CD4-positive, alpha-beta T cell treated with Interleukin-12 subunit alpha and Interleukin-12 subunit beta, for 1 hour (primary cell): ENCODE data around the gene WDR35.
A peak's percentile ranks its signal among the peaks of the same experiment; 100 is the strongest.
"Not testable (repeated sequence)": the region's sequence is repeated elsewhere in the genome, so short reads cannot be mapped to it uniquely, and the experiment has no call there.

Source experiments
- DNase-seq: peaks from one replicate; pipeline ENCODE4 v3.0.0-alpha.2; 2020

Gene WDR35

DNA sequence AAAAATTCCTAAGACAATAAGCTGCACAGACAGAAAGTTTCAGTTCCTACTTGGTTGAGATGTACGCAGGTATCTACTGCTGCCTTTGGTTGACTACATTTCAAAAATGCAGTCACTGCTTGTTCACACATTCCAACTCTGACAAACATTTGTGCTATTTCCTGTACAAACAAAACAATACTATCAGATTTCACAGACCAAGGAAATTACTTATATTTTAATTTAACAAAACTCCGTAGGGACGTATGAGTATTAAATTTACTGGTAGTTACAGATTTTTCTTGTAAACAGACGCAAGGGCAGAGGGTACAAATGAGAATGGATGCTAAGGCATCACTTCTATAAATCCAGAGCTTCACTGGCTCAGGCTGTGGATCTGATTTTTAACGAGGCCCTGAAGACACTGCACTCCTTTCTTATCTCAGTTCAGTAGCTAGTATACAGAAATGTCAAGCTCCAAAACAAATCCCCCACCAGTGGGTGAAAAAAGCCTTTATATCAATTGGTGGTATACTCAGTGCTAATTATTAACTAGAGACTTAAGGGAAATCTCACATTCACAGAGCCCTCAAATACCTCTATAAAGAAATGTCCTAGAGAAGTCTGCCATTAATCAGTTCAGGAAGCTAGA lies 56.4 kb downstream of the WDR35 start:
- no peak for DNase-seq

DNA sequence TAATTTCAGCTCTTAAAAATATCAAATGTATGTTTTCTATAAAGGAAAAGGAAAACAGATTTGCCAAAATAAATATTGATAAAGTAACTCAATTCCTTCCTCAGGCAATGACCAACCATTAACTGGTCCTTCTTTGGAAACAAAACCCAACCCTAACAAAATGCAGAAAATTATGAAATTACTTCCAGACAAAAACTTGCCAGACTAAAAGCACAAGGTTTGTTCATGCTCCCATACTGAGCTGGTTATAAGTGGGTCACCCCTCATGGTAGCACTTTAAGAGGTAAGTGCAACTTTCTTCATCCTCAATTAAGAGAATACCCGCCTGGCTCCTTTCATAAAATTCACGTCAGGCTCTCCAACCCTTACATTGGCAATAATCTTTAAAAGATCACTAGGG lies 57.0 kb downstream of the WDR35 start:
- DNase-seq: no peak

GRCh38 chr2:19929226-19929625 lies 60.7 kb downstream of the WDR35 start:
- no peak for DNase-seq

DNA sequence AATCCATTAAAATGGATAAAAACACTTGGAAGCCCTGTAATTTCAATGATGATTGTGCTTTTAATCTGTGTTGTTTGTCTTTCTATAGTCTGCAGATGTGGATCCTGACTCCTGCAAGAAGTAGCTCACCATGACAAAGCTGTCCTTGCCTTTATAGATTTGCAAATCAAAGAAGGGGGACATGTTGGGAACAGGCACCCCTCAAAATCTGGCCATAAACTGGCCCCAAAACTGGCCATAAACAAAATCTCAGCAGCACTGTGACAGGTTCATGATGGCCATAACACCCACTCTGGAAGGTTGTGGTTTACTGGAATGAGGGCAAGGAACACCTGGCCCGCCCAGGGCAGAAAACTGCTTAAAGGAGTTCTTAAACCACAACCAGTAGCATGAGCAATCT lies 62.1 kb downstream of the WDR35 start:
- DNase-seq: not testable (repeated sequence)

DNA sequence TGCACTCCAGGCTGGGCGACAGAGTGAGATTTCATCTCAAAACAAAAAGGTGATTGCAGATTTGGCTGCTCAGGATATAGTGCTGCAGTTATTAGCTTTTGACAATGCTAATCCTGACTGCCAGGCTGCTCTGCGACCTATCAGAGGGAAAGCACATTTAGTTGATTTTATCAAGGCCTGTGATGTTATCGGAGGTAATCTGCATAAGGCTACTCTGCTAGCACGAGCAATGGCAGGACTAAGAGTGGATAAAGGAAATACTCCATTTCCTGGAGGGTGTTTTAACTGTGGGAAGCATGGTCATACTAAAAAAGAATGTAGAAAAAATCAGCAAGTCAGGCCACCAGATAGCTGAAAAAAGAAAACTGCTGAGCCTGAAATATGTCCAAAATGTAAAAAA lies 65.4 kb downstream of the WDR35 start:
- not testable (repeated sequence) for DNase-seq

DNA sequence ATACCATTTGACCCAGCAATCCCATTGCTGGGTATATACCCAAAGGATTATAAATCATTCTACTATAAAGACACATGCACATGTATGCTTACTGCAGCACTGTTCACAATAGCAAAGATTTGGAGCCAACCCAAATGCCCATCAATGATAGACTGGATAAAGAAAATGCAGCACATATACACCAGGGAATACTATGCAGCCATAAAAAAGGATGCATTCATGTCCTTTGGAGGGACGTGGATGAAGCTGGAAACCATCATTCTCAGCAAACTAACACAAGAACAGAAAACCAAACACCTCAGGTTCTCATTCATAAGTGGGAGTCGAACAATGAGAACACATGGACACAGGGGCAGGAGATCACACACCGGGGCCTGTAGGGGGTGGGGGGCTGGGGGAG lies 67.7 kb downstream of the WDR35 start:
- DNase-seq: not testable (repeated sequence)

DNA sequence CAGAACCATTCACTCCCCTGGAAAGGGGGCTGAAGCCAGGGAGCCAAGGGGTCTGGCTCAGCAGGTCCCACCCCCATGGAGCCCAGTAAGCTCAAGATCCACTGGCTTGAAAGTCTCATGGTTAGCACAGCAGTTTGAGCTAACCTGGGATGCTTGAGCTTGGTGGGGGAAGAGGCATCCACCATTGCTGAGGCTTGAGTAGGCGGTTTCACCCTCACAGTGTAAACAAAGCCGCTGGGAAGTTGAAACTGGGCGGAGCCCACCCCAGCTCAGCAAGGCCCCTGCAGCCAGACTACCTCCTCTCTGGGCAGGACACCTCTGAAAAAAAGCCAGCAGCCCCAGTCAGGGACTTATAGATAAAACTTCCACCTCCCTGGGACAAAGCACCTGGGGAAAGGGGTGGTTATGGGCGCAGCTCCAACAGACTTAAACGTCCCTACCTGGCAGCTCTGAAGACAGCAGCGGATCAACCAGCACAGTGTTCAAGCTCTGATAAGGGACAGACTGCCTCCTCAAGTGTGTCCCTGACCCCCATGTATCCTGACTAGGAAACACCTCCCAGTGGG lies 73.4 kb downstream of the WDR35 start:
- no peak for DNase-seq

DNA sequence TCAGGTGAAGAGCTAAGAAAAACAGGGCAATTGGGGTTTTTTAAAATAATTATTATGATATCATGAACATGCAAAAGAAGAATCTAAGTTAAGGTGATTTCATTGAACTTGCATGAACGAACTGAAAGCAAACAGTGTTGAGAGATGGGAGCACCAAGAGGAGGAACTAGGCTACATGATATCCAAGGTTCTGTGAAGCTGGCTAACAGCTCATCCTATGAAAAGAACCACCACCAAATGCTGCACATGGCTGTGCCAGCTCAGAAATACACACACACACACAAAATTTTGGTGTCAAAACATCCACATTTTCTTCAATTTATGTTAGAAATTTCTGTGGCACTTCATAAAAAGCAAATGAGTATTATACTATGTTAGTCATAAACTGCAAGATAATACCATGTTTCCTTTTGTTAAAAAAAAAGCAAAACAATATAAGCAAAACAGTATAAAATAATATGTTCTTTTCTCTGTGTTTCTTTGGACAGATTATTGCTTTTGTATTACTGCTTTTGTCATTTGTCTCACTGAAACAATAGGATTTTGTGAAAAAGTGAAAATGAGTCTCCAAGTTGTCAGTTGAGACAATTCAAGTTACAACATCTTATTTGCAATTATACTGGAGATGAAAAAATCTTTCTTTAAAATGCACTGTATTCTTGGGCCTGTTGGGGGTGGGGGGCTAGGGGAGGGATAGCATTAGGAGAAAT lies 75.5 kb downstream of the WDR35 start:
- no peak for DNase-seq

DNA sequence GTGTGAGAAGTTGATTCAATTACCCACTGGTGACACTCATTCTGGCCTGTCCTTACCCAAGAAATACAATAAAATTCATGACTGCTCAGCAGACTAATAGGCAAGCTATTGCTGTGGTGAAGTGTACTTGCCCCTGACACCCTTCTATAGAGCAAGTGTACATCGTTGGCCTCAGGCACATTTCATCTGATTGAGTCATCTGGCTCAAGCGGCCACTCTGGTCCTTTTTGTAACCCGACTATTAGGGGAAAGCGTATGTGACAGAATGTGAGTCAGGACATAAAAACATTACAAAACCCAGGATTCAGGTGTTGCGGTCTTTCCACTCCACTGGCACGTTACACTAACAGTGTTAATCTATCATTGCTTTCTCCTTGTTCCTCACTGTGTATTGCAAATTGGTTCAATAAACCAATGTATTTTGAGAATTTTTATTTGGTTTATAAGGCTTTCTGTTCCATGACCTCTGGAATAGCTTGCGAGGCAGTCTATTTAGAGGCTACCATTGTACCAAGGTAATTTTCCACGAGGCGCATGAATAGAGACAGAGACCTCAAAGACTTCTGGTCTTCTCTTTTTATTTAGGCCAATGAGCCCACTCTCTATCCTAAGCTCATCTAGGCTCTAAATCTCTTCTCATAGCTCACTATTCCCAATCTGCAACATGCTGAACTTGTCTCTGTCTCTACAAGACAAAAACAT lies 77.9 kb downstream of the WDR35 start:
- no peak for DNase-seq

DNA sequence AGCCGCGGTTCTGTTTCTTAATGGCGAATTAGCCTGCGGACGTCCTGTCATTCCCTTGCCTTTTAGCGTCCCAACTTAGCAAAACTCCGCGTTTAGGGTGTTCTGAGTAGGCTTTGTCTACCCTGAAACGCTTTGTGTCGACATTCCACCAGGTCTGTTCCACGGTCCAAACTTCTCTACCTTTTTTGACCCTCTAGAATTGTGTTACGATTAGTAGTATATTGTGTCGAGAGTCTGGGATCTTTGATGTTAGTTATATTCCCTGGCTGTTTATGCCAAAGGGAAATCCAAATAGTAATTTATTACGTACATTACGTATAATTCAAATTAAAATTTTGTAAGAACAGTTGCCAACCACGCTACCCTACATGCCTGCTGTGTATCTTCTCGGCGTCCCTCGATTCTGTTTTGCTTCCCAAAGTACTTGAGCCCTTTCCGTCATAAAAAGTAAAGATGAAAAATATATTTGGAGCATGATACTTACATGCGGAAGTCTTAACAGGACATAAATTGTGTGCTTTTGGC lies 87.6 kb downstream of the WDR35 start:
- DNase-seq: no peak

DNA sequence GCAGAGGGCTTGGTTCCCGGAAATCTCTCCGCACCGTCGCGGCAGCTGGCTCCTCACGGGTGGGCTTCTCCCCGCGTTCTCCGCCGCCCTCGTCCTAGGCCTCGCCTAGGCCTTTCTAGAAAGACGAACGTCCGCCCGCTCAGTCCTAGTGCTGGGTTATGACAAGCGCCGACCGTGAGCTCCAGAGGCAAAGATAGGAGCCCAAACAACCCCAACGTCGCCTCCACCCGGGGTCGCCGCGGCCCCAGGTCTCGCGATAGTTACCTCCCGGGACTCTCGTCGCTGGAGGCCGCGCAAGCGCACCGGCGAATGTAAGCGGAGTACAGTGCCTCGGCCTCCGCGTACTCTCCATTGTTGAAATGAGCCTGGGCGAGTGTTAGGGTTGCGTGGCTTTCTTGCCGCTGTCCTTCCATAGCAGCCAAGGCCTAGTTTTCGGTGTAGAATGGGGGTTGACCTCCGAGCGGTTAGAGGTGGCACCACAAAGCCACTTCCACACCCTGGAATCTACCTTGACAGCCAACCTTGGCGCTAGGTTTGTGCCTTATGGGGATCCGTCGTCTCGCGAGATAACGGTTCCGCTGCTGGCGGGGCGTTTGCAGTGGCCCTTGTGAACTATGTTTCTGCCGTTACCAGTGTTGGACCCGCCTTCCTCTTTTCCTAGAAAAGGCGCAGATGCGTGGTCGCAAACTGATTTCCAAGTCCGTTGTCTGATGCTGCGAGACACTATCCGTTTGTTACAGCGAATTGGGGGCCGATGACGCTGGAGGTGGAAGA lies 88.3 kb downstream of the WDR35 start, which contains the start of gene TTC32:
TTC32 (minus strand) TSS at position 542 of the 774 bp plus-strand sequence; CDS start at position 413, 129 bp downstream.
- DNase-seq: peak; percentile 94

DNA sequence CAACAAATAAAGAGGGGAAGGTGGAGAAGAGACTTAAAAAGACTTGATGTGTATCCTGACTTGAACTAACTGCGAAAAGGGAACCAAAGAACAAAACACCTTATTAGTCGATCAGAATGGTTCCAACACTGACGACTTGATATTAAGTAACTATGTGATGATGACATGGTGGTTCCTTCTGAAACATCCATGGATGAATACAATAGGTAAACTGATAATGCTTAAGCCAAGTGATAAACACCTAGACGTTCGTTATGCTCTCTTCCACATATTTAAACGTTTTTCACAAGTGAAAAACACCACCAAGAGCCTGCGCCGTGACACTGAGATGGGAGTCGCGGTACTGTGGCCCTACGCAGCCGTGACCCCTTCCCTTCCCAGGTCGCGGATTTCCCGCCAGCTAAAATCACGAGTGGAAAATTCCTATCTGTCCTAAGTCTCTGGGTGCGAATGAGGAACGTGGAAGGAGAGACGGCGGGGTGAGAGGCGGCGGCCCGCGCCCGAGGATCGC lies 88.9 kb downstream of the WDR35 start:
- no peak for DNase-seq

- DNase-seq: peak; percentile 61
These were observed 89.6 kb downstream of the WDR35 start for GRCh38 chr2:19899985-19900930.

- no peak for DNase-seq
These were observed 91.1 kb downstream of the WDR35 start for GRCh38 chr2:19898592-19899329.

DNA sequence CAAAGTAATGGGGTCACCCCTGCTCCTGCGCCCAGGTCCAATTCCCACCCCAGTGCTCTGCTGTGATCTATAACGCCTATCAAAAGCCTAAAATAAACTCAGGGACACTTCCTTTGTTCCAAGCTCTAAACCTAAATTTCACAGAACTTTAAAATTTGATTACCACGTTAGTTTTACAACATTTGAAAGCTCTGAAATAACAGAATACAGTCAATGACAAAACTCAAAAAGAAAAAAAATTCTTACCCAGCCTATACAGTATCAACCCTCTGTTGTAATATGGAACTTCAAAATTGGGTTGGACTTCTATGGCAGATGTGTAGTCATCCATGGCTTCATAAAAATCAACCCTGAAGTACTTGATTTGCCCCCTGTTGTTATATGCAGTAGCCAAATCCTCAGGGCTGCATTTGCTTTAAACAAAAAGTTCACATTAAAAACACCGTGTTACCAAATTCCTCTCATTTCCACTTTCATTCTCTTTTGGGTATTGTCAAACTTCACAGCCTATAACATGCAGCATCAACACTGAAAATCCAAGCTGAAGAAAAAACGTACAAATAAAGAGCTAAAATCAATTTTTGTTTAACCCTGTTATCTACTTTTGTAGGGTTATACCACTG lies 92.2 kb downstream of the WDR35 start:
- no peak for DNase-seq

DNA sequence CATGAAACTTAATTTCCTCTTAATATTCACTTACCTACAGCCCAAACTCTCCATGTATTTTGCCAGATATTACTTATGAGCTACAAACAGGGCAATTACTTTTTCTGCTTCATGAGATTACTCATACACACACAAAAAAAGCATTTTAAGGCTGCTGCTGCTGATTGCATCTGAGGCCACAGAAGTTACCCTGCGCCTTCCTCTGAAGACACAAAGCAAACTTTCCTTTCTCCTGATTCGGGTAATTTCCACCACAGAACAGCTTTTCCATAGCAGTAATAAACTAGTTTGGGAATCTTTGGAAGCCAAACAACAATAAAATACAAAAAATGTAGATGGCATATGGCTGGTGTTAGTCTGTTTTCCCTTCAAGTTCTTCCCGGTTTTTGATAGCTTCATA lies 94.4 kb downstream of the WDR35 start:
- no peak for DNase-seq

GRCh38 chr2:19894134-19894792 lies 95.6 kb downstream of the WDR35 start:
- DNase-seq: no peak

DNA sequence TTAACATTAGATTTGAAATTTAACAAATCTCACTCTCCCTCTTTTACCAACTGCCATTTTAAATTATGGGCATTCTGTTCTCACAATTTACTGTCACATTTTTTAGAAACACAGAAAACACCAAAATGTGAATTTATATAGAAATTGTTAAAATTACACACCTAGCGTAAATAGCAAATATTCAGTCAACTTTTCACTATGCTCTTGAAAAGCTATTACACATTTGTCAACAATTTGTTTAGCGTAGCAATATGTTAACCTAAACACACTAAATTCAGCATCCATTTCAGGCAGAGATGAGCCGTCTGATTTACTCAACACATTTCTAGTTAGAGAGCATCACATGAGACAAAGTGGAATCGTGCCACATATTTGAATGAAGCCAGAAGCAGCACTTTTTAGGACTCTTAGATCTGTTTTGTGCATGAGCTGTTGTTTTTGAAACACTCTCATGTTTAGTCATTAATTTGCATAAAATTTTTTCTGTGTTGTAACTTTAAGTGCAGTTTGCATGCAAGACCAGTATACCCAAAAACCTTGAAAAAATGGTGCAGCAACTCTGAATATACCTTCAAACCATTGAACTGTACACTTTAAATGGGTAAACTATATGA lies 96.3 kb downstream of the WDR35 start:
- DNase-seq: no peak

GRCh38 chr2:19891971-19892370 lies 97.9 kb downstream of the WDR35 start:
- peak; percentile 15 for DNase-seq
